Activated T-helper 1 cell treated with anti-CD3 and anti-CD28 coated beads, Interleukin-12 subunit alpha, Interleukin-12 subunit beta, Interleukin-2, Interleukin-4 antibody, amounts not matched to agents 30 ng/mL and 10 ng/mL and 1 ng/mL, durations not matched to agents 14 hours and 24 hours and 36 hours (primary cell): ENCODE results near the gene PEA15. TPM values are rescaled to one million over a fixed set of nuclear protein-coding genes. Genes with fewer than 3 reads are reported as not detected.

Source experiments
- DNase-seq: peaks from one replicate; pipeline ENCODE4 v3.0.0; 2021; ENCODE audit warnings: low spot score
- H3K27ac Mint-ChIP-seq: one replicate; pipeline ENCODE4 v1.8.0; 2021; ENCODE audit warnings: mild to moderate bottlenecking, mixed read lengths
- H3K27me3 Mint-ChIP-seq: one replicate; pipeline ENCODE4 v1.8.0; 2022; ENCODE audit warnings: mild to moderate bottlenecking, moderate library complexity, mixed read lengths; ENCODE audit not compliant: insufficient read depth
- H3K36me3 Mint-ChIP-seq: one replicate; pipeline ENCODE4 v1.8.0; 2021; ENCODE audit warnings: low read depth, mixed read lengths
- H3K4me1 Mint-ChIP-seq: one replicate; pipeline ENCODE4 v1.8.0; 2021; ENCODE audit warnings: low read depth, mixed read lengths
- H3K4me3 Mint-ChIP-seq: one replicate; pipeline ENCODE4 v1.8.0; 2021; ENCODE audit warnings: mild to moderate bottlenecking, moderate library complexity, mixed read lengths
- H3K9me3 Mint-ChIP-seq: one replicate; pipeline ENCODE4 v1.8.0; 2021; ENCODE audit warnings: mixed read lengths
- intact Hi-C: fragments of 100-400 bp; cut with micrococcal nuclease; formaldehyde crosslinking; loops from one replicate; pipeline ENCODE4 v1.15.1; 2024
- total RNA-seq: library from RNA; stranded (reverse); gene quantifications from 2 replicates; pipeline ENCODE4 v1.2.3, GENCODE V29; 2022

Gene PEA15
- total RNA-seq, 1 donor from 2014 or later: 71.2 TPM

- H3K27me3 Mint-ChIP-seq: no peaks in the 10 kb centered on the region
- peaks cover 49% of the 10 kb centered on the region for H3K4me1 Mint-ChIP-seq
- H3K9me3 Mint-ChIP-seq: no peaks in the 10 kb centered on the region
- intact Hi-C loops: loop anchor here (1.0 kb wide), 4 partner anchors 13 to 105 kb away; partner anchors contain the start of gene PEX19
- H3K36me3 Mint-ChIP-seq: peaks cover 20% of the 10 kb centered on the region
- peak overlapping the region; percentile 87 for H3K27ac Mint-ChIP-seq
- H3K4me3 Mint-ChIP-seq: peak overlapping the region; percentile 85
- DNase-seq: no peak
These were observed 1.4 kb downstream of the PEA15 start for GRCh38 chr1:160206421-160207117.

- H3K4me3 Mint-ChIP-seq: peak overlapping the region; percentile 85
- no peaks in the 10 kb centered on the region for H3K9me3 Mint-ChIP-seq
- DNase-seq: no peak
- H3K36me3 Mint-ChIP-seq: peaks cover 25% of the 10 kb centered on the region
- H3K4me1 Mint-ChIP-seq: peaks cover 49% of the 10 kb centered on the region
- no peaks in the 10 kb centered on the region for H3K27me3 Mint-ChIP-seq
- peak overlapping the region; percentile 1 for H3K27ac Mint-ChIP-seq
- intact Hi-C loops: no loop called here
These were observed 2.0 kb downstream of the PEA15 start for GRCh38 chr1:160207118-160207650.

GRCh38 chr1:160207771-160208556 lies 2.8 kb downstream of the PEA15 start:
- no peak for DNase-seq
- H3K27me3 Mint-ChIP-seq: no peaks in the 10 kb centered on the region
- H3K4me3 Mint-ChIP-seq: no peak overlapping the region
- peak overlapping the region; percentile 53 for H3K27ac Mint-ChIP-seq
- intact Hi-C loops: no loop called here
- peaks cover 32% of the 10 kb centered on the region for H3K36me3 Mint-ChIP-seq
- H3K4me1 Mint-ChIP-seq: peaks cover 49% of the 10 kb centered on the region
- no peaks in the 10 kb centered on the region for H3K9me3 Mint-ChIP-seq

GRCh38 chr1:160208557-160209320 lies 3.6 kb downstream of the PEA15 start:
- H3K9me3 Mint-ChIP-seq: no peaks in the 10 kb centered on the region
- peak overlapping the region; percentile 3 for H3K27ac Mint-ChIP-seq
- H3K27me3 Mint-ChIP-seq: no peaks in the 10 kb centered on the region
- DNase-seq: no peak
- no peak overlapping the region for H3K4me3 Mint-ChIP-seq
- peaks cover 37% of the 10 kb centered on the region for H3K36me3 Mint-ChIP-seq
- intact Hi-C loops: no loop called here
- H3K4me1 Mint-ChIP-seq: peaks cover 49% of the 10 kb centered on the region

GRCh38 chr1:160209321-160210046 lies 4.3 kb downstream of the PEA15 start:
- Mint-ChIP-seq H3K27ac (peak overlapping the region; percentile 14), H3K9me3 (no peaks in the 10 kb centered on the region), H3K27me3 (no peaks in the 10 kb centered on the region), H3K4me1 (peaks cover 41% of the 10 kb centered on the region), H3K4me3 (no peak overlapping the region), H3K36me3 (peaks cover 42% of the 10 kb centered on the region)
- intact Hi-C loops: no loop called here
- no peak for DNase-seq

GRCh38 chr1:160210561-160210960 lies 5.4 kb downstream of the PEA15 start:
- Mint-ChIP-seq H3K4me1 (peaks cover 38% of the 10 kb centered on the region), H3K9me3 (no peaks in the 10 kb centered on the region), H3K4me3 (no peak overlapping the region), H3K27ac (no peak overlapping the region), H3K27me3 (no peaks in the 10 kb centered on the region), H3K36me3 (peaks cover 51% of the 10 kb centered on the region)
- DNase-seq: no peak
- intact Hi-C loops: no loop called here

- H3K36me3 Mint-ChIP-seq: peaks cover 57% of the 10 kb centered on the region
- H3K4me1 Mint-ChIP-seq: peaks cover 35% of the 10 kb centered on the region
- intact Hi-C loops: no loop called here
- H3K9me3 Mint-ChIP-seq: no peaks in the 10 kb centered on the region
- no peaks in the 10 kb centered on the region for H3K27me3 Mint-ChIP-seq
- peak overlapping the region; percentile 26 for H3K27ac Mint-ChIP-seq
- no peak overlapping the region for H3K4me3 Mint-ChIP-seq
- DNase-seq: no peak
These were observed 6.0 kb downstream of the PEA15 start for GRCh38 chr1:160211046-160211790.

GRCh38 chr1:160214481-160215140 lies 9.4 kb downstream of the PEA15 start:
- Mint-ChIP-seq H3K36me3 (peaks cover 59% of the 10 kb centered on the region), H3K4me3 (no peak overlapping the region), H3K9me3 (no peaks in the 10 kb centered on the region), H3K4me1 (peaks cover 10% of the 10 kb centered on the region), H3K27me3 (no peaks in the 10 kb centered on the region), H3K27ac (peak overlapping the region; percentile 5)
- DNase-seq: no peak
- intact Hi-C loops: no loop called here

GRCh38 chr1:160216301-160216700 lies 11.1 kb downstream of the PEA15 start:
- Mint-ChIP-seq H3K9me3 (no peaks in the 10 kb centered on the region), H3K36me3 (peaks cover 66% of the 10 kb centered on the region), H3K4me3 (no peak overlapping the region), H3K27ac (no peak overlapping the region), H3K4me1 (no peaks in the 10 kb centered on the region), H3K27me3 (no peaks in the 10 kb centered on the region)
- DNase-seq: no peak
- intact Hi-C loops: no loop called here

GRCh38 chr1:160217481-160218051 lies 12.4 kb downstream of the PEA15 start:
- peaks cover 62% of the 10 kb centered on the region for H3K36me3 Mint-ChIP-seq
- intact Hi-C loops: no loop called here

More at GRCh38 chr1:160217481-160218051, 12.4 kb downstream of the PEA15 start:
- no peak for DNase-seq
- Mint-ChIP-seq H3K27ac (no peak overlapping the region), H3K4me3 (no peak overlapping the region), H3K27me3 (no peaks in the 10 kb centered on the region), H3K4me1 (no peaks in the 10 kb centered on the region), H3K9me3 (no peaks in the 10 kb centered on the region)
